Subcutaneous abdominal adipose tissue (tissue), 5 donors: Measurements from ENCODE around the gene P3H3.
"Not testable (repeated sequence)": the region's sequence is repeated elsewhere in the genome, so short reads cannot be mapped to it uniquely, and the experiment has no call there.

Source experiments
- H3K27ac ChIP-seq: one replicate; pipeline ENCODE4 v1.7.0; 2013; ENCODE audit warnings: low read depth, mild to moderate bottlenecking, inconsistent platforms, low read length, moderate library complexity
- H3K27me3 ChIP-seq, 5 donors: one replicate each; pipeline ENCODE4 v1.7.0; 2013; ENCODE audit warnings: low read length in 5 of 5, inconsistent platforms in 1 of 5; ENCODE audit not compliant: control insufficient read depth in 5 of 5, insufficient read depth in 4 of 5
- H3K36me3 ChIP-seq, 5 donors: one replicate each; pipeline ENCODE4 v1.7.0; 2013; ENCODE audit warnings: low read length in 5 of 5; ENCODE audit not compliant: control insufficient read depth in 5 of 5, insufficient read depth in 5 of 5
- H3K4me1 ChIP-seq, 5 donors: one replicate each; pipeline ENCODE4 v1.7.0; 2013; ENCODE audit warnings: low read length in 5 of 5, mild to moderate bottlenecking in 3 of 5, moderate library complexity in 1 of 5; ENCODE audit not compliant: control insufficient read depth in 5 of 5, insufficient read depth in 5 of 5
- H3K4me3 ChIP-seq, 5 donors: one replicate each; pipeline ENCODE4 v1.7.0; 2013; ENCODE audit warnings: low read length in 5 of 5, low read depth in 1 of 5
- H3K9ac ChIP-seq, 5 donors: one replicate each; pipeline ENCODE4 v1.7.0; 2013; ENCODE audit warnings: low read length in 5 of 5, mild to moderate bottlenecking in 4 of 5, moderate library complexity in 3 of 5
- H3K9me3 ChIP-seq, 5 donors: one replicate each; pipeline ENCODE4 v1.7.0; 2013; ENCODE audit warnings: low read length in 5 of 5; ENCODE audit not compliant: control insufficient read depth in 5 of 5
- donor health status: healthy.
- donor health status: healthy.
- donor health status: healthy.
- donor health status: healthy.
- donor health status: healthy.

P3H3 gene

GRCh38 chr12:6863033-6863432 is 34.8 kb downstream of the P3H3 start:
- Histone ChIP-seq H3K9ac (no peak overlapping the region), H3K9me3 (no peaks in the 10 kb centered on the region), H3K4me1 (peaks cover 5 to 14% (median 12%) of the 10 kb centered on the region in 5 donors), H3K4me3 (no peak overlapping the region), H3K27ac (no peak overlapping the region), H3K27me3 (no peaks in the 10 kb centered on the region), H3K36me3 (peaks cover 1 to 78% (median 69%) of the 10 kb centered on the region in 5 donors)

DNA sequence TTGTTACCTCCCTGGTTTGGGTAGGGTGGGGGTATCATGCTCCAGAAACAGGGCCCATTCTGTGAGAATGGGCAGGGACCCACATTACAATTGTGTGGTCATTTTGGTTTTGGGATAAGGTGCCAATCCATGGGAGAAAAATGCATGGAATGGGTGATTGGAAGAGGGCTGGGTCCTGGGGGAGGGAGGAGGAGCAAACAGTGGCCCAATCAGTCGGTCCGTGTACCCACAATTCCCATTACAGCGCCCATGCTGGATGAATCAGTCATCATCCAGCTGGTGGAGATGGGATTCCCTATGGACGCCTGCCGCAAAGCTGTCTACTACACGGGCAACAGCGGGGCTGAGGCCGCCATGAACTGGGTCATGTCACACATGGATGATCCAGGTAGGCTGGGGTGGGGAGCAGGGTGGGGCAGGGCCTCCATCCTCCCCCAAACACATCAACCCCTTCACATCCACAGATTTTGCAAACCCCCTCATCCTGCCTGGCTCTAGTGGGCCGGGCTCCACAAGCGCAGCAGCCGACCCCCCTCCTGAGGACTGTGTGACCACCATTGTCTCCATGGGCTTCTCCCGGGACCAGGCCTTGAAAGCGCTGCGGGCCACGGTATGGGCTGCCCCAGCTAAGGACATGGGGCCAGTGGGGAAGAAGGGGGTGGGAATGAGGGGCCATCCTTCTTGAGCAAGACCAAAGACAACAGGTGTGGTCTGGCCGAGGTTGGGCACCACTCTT is 35.5 kb downstream of the P3H3 start:
- peaks cover 5 to 21% (median 19%) of the 10 kb centered on the region in 5 donors for H3K4me1 ChIP-seq
- no peaks in the 10 kb centered on the region for H3K27me3 ChIP-seq
- H3K9me3 ChIP-seq = no peaks in the 10 kb centered on the region
- peaks cover 0 to 70% (median 62%) of the 10 kb centered on the region in 5 donors for H3K36me3 ChIP-seq
- no peak overlapping the region for H3K9ac ChIP-seq
- H3K27ac ChIP-seq = no peak overlapping the region
- H3K4me3 ChIP-seq = no peak overlapping the region

DNA sequence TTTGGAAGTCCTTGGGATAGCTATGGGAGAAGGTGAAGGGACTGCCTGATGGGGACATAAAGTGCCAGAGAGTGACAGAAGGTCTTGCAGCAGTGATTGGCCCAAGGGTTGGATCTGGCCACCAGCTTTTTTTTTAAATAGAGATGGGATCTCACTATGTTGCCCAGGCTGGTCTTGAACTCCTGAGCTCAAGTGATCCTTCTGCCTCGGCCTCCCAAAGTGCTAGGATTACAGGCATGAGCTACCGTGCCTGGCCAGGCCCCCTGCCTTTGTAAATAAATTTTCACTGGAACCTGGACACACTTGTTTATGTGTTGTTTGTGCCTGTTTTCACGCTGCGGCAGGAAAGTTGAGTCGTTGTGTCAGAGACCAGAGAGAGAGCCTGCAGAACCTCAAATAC is 37.1 kb downstream of the P3H3 start:
- H3K4me1 ChIP-seq = peaks cover 5 to 35% (median 27%) of the 10 kb centered on the region in 5 donors
- not testable (repeated sequence) for H3K27me3 ChIP-seq, H3K4me3 ChIP-seq, H3K27ac ChIP-seq, H3K9ac ChIP-seq, H3K9me3 ChIP-seq
- peaks cover 0 to 66% (median 58%) of the 10 kb centered on the region in 5 donors for H3K36me3 ChIP-seq

DNA sequence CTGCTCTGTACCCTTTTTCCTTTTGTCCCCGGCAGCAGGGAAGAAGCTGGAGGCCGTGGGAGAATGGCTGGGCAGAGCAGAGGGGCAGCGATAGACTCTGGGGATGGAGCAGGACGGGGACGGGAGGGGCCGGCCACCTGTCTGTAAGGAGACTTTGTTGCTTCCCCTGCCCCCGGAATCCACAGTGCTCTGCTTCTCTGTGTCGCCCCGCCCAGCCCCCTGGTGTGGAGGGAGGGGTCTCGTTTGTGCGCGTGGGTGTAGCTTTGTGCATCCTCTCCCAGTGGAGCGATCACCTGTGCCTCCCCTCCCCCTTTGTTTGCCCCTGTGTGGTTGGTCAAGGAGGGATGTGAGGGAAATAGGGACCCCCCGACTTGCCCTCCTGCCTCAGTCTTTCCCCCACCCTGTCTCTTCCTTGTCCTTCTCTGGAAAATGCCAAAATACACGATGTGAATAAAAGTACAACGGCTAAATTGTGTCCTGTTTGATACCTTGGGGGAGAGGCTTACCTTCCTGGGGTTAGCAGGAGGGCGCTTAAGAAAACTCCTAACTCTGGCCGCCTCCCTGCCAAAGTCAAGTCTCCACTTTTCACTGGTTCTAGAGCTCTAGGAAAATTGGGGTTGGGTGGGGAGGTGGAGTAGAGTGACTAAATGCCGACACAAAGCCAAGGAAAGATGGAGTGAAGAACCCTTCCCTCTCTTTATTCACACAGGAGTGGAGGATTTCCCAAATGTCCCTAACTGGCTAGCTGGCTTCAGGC is 38.1 kb downstream of the P3H3 start:
- Histone ChIP-seq H3K36me3 (peaks cover 0 to 66% (median 57%) of the 10 kb centered on the region in 5 donors), H3K9ac (peak overlapping the region; percentile 56 to 83 (median 75))

DNA sequence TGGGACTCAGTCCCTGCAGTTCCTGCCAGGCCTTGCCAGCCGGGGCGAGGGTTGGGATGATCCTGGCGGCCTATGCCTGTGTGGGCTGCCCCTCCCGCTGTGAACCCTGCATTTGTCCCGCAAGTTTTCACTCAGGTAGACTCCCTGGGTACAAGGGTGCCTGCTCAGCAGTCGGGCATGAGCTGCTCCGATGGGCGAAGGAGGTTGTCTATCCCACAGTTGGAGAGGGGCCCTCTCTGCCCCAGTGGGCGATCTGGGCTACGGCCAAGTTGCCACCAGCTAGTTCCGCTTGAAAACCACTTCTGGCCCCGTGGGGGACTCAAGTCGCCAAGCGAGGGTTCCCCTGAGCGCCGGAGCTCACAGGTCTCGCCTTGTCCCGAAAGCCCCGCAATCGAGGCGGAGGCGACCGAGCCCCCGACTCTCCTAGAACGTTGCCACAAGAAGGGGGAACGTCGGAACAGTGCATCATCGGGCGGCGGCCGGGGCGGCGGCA is 38.8 kb downstream of the P3H3 start:
- H3K36me3 ChIP-seq = peaks cover 0 to 63% (median 55%) of the 10 kb centered on the region in 5 donors
- H3K4me1 ChIP-seq = peaks cover 9 to 46% (median 36%) of the 10 kb centered on the region in 5 donors
- H3K4me3 ChIP-seq = peak overlapping the region; percentile 74 to 89 (median 82)

More for the DNA sequence above, 38.1 kb downstream of the P3H3 start:
- Histone ChIP-seq H3K27me3 (no peaks in the 10 kb centered on the region), H3K4me1 (peaks cover 5 to 40% (median 30%) of the 10 kb centered on the region in 5 donors), H3K9me3 (no peaks in the 10 kb centered on the region), H3K4me3 (peak overlapping the region in 4 of 5 donors; percentile 74 to 89 (median 82)), H3K27ac (peak overlapping the region; percentile 94)

DNA sequence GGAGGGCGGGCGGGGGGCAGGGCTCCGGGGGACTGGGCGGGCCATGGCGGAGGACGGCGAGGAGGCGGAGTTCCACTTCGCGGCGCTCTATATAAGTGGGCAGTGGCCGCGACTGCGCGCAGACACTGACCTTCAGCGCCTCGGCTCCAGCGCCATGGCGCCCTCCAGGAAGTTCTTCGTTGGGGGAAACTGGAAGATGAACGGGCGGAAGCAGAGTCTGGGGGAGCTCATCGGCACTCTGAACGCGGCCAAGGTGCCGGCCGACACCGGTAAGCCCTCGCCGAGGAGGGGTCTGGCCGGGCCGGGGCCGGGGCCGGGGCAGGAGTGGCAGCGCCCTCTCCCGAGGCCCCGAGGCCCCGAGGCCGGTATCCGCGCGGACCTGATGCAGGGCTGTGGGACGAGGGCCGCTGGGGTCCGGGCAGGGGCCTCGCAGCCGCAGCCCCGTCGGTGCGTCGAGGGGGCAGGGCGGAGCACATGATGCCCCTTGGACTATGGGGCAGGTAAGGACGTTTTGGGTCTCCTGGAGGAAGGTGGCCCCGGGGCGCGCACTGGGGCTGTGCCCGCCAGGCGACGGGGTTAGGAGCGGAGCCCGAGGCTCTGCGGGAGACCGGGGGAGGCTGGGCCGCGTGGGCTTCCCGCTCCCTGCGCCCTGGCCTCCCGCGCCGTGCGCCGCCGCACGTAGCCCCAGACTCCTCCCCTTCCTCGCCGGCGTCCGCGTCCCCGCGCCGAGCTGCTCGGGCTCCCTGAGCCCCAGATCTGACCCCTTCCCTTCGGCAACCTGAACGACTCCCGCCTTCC is 39.4 kb downstream of the P3H3 start, which contains the start of gene TPI1:
Gene TPI1, plus strand, starts transcription at position 119 of the 798 bp plus-strand sequence. Its CDS starts 36 bp downstream, at position 155.
- Histone ChIP-seq H3K9ac (peak within 1 kb of the TSS; percentile 56 to 84 (median 82)), H3K27me3 (no peaks in the 10 kb centered on the region), H3K36me3 (peaks cover 0 to 58% (median 51%) of the 10 kb centered on the region in 5 donors), H3K4me3 (peak within 1 kb of the TSS; percentile 82 to 89 (median 84)), H3K27ac (peak within 1 kb of the TSS; percentile 94), H3K9me3 (no peaks in the 10 kb centered on the region), H3K4me1 (peaks cover 10 to 52% (median 43%) of the 10 kb centered on the region in 5 donors)

More for the DNA sequence above, 38.8 kb downstream of the P3H3 start:
- peak overlapping the region; percentile 94 for H3K27ac ChIP-seq
- no peaks in the 10 kb centered on the region for H3K27me3 ChIP-seq
- H3K9ac ChIP-seq = peak overlapping the region; percentile 56 to 83 (median 75)
- H3K9me3 ChIP-seq = no peaks in the 10 kb centered on the region

- Histone ChIP-seq H3K27me3 (no peaks in the 10 kb centered on the region), H3K9ac (peak overlapping the region in 4 of 5 donors; percentile 66 to 84 (median 82)), H3K9me3 (no peaks in the 10 kb centered on the region), H3K27ac (peak overlapping the region; percentile 94), H3K4me3 (peak overlapping the region; percentile 79 to 89 (median 84)), H3K36me3 (peaks cover 0 to 50% (median 42%) of the 10 kb centered on the region in 5 donors), H3K4me1 (peaks cover 10 to 58% (median 46%) of the 10 kb centered on the region in 5 donors)
Measured at GRCh38 chr12:6868211-6869048, 40.2 kb downstream of the P3H3 start.

- peaks cover 10 to 63% (median 51%) of the 10 kb centered on the region in 5 donors for H3K4me1 ChIP-seq
- H3K36me3 ChIP-seq = peaks cover 0 to 41% (median 34%) of the 10 kb centered on the region in 5 donors
- H3K4me3 ChIP-seq = peak overlapping the region in 4 of 5 donors; percentile 24 to 84 (median 80)
- peak overlapping the region; percentile 94 for H3K27ac ChIP-seq
- H3K9me3 ChIP-seq = no peaks in the 10 kb centered on the region
- peak overlapping the region in 1 of 5 donors; percentile 35 for H3K9ac ChIP-seq
- H3K27me3 ChIP-seq = no peaks in the 10 kb centered on the region
Measured at GRCh38 chr12:6869049-6870021, 41.1 kb downstream of the P3H3 start.
